K562 (cell line): ENCODE results near the gene ALG14. TPM values are rescaled to one million over a fixed set of nuclear protein-coding genes. Genes with fewer than 3 reads are reported as not detected.

Experiments
- polyA plus RNA-seq, 8 experiments: library from polyadenylated mRNA; depleted of rRNA in 4 of 8; stranded (reverse) in 5 of 8; unstranded in 3 of 8; fragments of >200 nt; fragmentation: Nextera tagmentation in 2 of 8; fragmentation: Illumina TruSeq in 1 of 8; extraction: Ambion mirVana in 2 of 8; extraction: Trizol in 1 of 8; gene quantifications; 2 replicates each; pipeline versions ENCODE4 v1.2.1 to v1.2.3, GENCODE V29; 2011 to 2014; ENCODE audit warnings: inconsistent platforms in 1 of 8, missing spikeins in 1 of 8
- total RNA-seq, 7 experiments: library from RNA; depleted of rRNA in 6 of 7; stranded (reverse); fragments of >200 nt in 6 of 7; fragmentation: Illumina TruSeq in 2 of 7; extraction: Trizol in 2 of 7; gene quantifications; 2 replicates each; pipeline versions ENCODE4 v1.2.1 to v1.2.3, GENCODE V29; 2011 to 2021; ENCODE audit warnings: low replicate concordance in 1 of 7

The ALG14 gene
- total and polyA plus RNA-seq, 9 of the 15 experiments (the other 6 are each of a cell fraction or from before 2014, with no cell fraction given): 2.8 to 16.2 (median 4.9) TPM

Other genes with a start within 250 kb of the ALG14 start
- 0.32 TPM in 1 of 2 replicates, not detected in the other for gene CNN3, start 145.8 kb downstream of the ALG14 start, total RNA-seq (2014; rRNA removed)
- gene CNN3, start 145.8 kb downstream of the ALG14 start, total RNA-seq (2014; rRNA removed; fragmentation: Illumina TruSeq; extraction: Trizol): 0.18 TPM in 1 of 2 replicates, not detected in the other
- not detected in 2 replicates for gene CNN3, start 145.8 kb downstream of the ALG14 start, total RNA-seq (2015; rRNA removed; fragmentation: Illumina TruSeq; extraction: Trizol)
- 0.56 and 0.62 TPM in 2 replicates for gene CNN3, start 145.8 kb downstream of the ALG14 start, total RNA-seq (2021)
- 0.08 TPM in 1 of 2 replicates, not detected in the other for gene CNN3, start 145.8 kb downstream of the ALG14 start, polyA plus RNA-seq (2011; rRNA removed)
- gene CNN3, start 145.8 kb downstream of the ALG14 start, polyA plus RNA-seq (2014; fragmentation: Illumina TruSeq; extraction: Trizol): not detected in 2 replicates
- gene CNN3, start 145.8 kb downstream of the ALG14 start, polyA plus RNA-seq (2014; fragmentation: Nextera tagmentation; extraction: Ambion mirVana): under 1 TPM in 1 of 2 experiments, not detected in 1; 0.06 TPM
- 0.12 TPM in 1 of 2 replicates, not detected in the other for gene CNN3, start 145.8 kb downstream of the ALG14 start, polyA plus RNA-seq (2014; rRNA removed)
- 7.6 and 10.3 TPM in 2 replicates for gene TLCD4, start 44.4 kb upstream of the ALG14 start, total RNA-seq (2014; rRNA removed)
- 19.8 and 23.6 TPM in 2 replicates for gene TLCD4, start 44.4 kb upstream of the ALG14 start, total RNA-seq (2014; rRNA removed; fragmentation: Illumina TruSeq; extraction: Trizol)
- 6.8 and 7.5 TPM in 2 replicates for gene TLCD4, start 44.4 kb upstream of the ALG14 start, total RNA-seq (2015; rRNA removed; fragmentation: Illumina TruSeq; extraction: Trizol)
- gene TLCD4, start 44.4 kb upstream of the ALG14 start, total RNA-seq (2021): 13.9 and 16.5 TPM in 2 replicates
- 9.6 and 16.6 TPM in 2 replicates for gene TLCD4, start 44.4 kb upstream of the ALG14 start, polyA plus RNA-seq (2011; rRNA removed)
- 8.4 and 10.9 TPM in 2 replicates for gene TLCD4, start 44.4 kb upstream of the ALG14 start, polyA plus RNA-seq (2014; fragmentation: Illumina TruSeq; extraction: Trizol)
- 1 to 10 TPM; 3.5 to 5.0 TPM for gene TLCD4, start 44.4 kb upstream of the ALG14 start, polyA plus RNA-seq (2014; fragmentation: Nextera tagmentation; extraction: Ambion mirVana)
- 6.5 and 6.6 TPM in 2 replicates for gene TLCD4, start 44.4 kb upstream of the ALG14 start, polyA plus RNA-seq (2014; rRNA removed)
- gene RWDD3, start 161.3 kb upstream of the ALG14 start, total RNA-seq (2014; rRNA removed): 21.6 and 26.1 TPM in 2 replicates
- gene RWDD3, start 161.3 kb upstream of the ALG14 start, total RNA-seq (2014; rRNA removed; fragmentation: Illumina TruSeq; extraction: Trizol): 34.9 and 38.5 TPM in 2 replicates
- 33.5 and 34.5 TPM in 2 replicates for gene RWDD3, start 161.3 kb upstream of the ALG14 start, total RNA-seq (2015; rRNA removed; fragmentation: Illumina TruSeq; extraction: Trizol)
- gene RWDD3, start 161.3 kb upstream of the ALG14 start, total RNA-seq (2021): 23.7 and 26.7 TPM in 2 replicates
- gene RWDD3, start 161.3 kb upstream of the ALG14 start, polyA plus RNA-seq (2011; rRNA removed): 40.4 and 49.7 TPM in 2 replicates
- 32.9 and 33.8 TPM in 2 replicates for gene RWDD3, start 161.3 kb upstream of the ALG14 start, polyA plus RNA-seq (2014; fragmentation: Illumina TruSeq; extraction: Trizol)
- 10 to 100 TPM; 52.7 to 65.0 TPM for gene RWDD3, start 161.3 kb upstream of the ALG14 start, polyA plus RNA-seq (2014; fragmentation: Nextera tagmentation; extraction: Ambion mirVana)
- 41.2 and 57.4 TPM in 2 replicates for gene RWDD3, start 161.3 kb upstream of the ALG14 start, polyA plus RNA-seq (2014; rRNA removed)